IPS-20b (cell line): ENCODE measurements around the gene ZNF793.

Experiments
- H3K27ac ChIP-seq: one replicate; pipeline ENCODE4 v1.5.1; 2013; ENCODE audit warnings: low read length
- H3K27me3 ChIP-seq: 2 replicates; pipeline ENCODE4 v1.6.1; 2013; ENCODE audit warnings: mild to moderate bottlenecking, low read length, inconsistent platforms; ENCODE audit not compliant: insufficient read depth
- H3K36me3 ChIP-seq: 2 replicates; pipeline ENCODE4 v1.6.1; 2013; ENCODE audit warnings: low read depth, mild to moderate bottlenecking, inconsistent platforms, low read length, moderate library complexity; ENCODE audit not compliant: insufficient read depth
- H3K4me1 ChIP-seq: 2 replicates; pipeline ENCODE4 v1.6.1; 2013; ENCODE audit warnings: mild to moderate bottlenecking, control low read depth, inconsistent platforms, low read length, moderate library complexity; ENCODE audit not compliant: insufficient read depth
- H3K4me3 ChIP-seq: 2 replicates; pipeline ENCODE4 v1.5.1; 2013; ENCODE audit warnings: mild to moderate bottlenecking, low read length, inconsistent platforms
- H3K9ac ChIP-seq: 2 replicates; pipeline ENCODE4 v1.6.1; 2013; ENCODE audit warnings: low read depth, mild to moderate bottlenecking, inconsistent platforms, low read length, moderate library complexity
- H3K9me3 ChIP-seq: 2 replicates; pipeline ENCODE4 v1.6.1; 2013; ENCODE audit warnings: mild to moderate bottlenecking, low read depth, low read length, inconsistent platforms; ENCODE audit not compliant: insufficient read depth

Gene ZNF793

GRCh38 chr19:37506387-37507166 lies at the start of gene ZNF793:
TSS of gene ZNF793 (plus strand) at chr19:37506939. CDS start at chr19:37523440, 16,501 bp downstream.
- peak within 1 kb of the TSS; percentile 94 for H3K4me3 ChIP-seq
- peak within 1 kb of the TSS; percentile 99 for H3K9ac ChIP-seq

GRCh38 chr19:37466277-37466797 lies 40.4 kb upstream of the ZNF793 start:
- no peaks in the 10 kb centered on the region for H3K27me3 ChIP-seq
- peak overlapping the region; percentile 83; the same call in 1 of the 2 replicates for H3K9ac ChIP-seq
- H3K4me1 ChIP-seq, result no peaks in the 10 kb centered on the region
- H3K4me3 ChIP-seq, result peak overlapping the region; percentile 99
- peaks cover 32% of the 10 kb centered on the region for H3K36me3 ChIP-seq
- H3K27ac ChIP-seq, result no peak overlapping the region
- H3K9me3 ChIP-seq, result peaks cover 3% of the 10 kb centered on the region

More at GRCh38 chr19:37506387-37507166, at the start of gene ZNF793:
- Histone ChIP-seq H3K27ac (peak within 1 kb of the TSS; percentile 100), H3K36me3 (peaks cover 15% of the 10 kb centered on the region; the same call in 1 of the 2 replicates), H3K27me3 (no peaks in the 10 kb centered on the region), H3K9me3 (peaks cover 4% of the 10 kb centered on the region), H3K4me1 (peaks cover 10% of the 10 kb centered on the region; the same call in 1 of the 2 replicates)

GRCh38 chr19:37466798-37467607 lies 39.7 kb upstream of the ZNF793 start, which contains the start of gene ZNF569:
TSS of gene ZNF569 (minus strand) at chr19:37467444. CDS start at chr19:37444921, 22,523 bp downstream.
- Histone ChIP-seq H3K27me3 (no peaks in the 10 kb centered on the region), H3K36me3 (peaks cover 25% of the 10 kb centered on the region), H3K4me3 (peak within 1 kb of the TSS; percentile 99), H3K9ac (peak within 1 kb of the TSS; percentile 83; the same call in 1 of the 2 replicates), H3K27ac (no peak within 1 kb of the TSS), H3K4me1 (no peaks in the 10 kb centered on the region), H3K9me3 (peaks cover 3% of the 10 kb centered on the region; the same call in 1 of the 2 replicates)

GRCh38 chr19:37467608-37468090 lies 39.1 kb upstream of the ZNF793 start:
- H3K9ac ChIP-seq, result peak overlapping the region; percentile 83; the same call in 1 of the 2 replicates
- H3K4me1 ChIP-seq, result no peaks in the 10 kb centered on the region
- no peaks in the 10 kb centered on the region for H3K27me3 ChIP-seq
- H3K4me3 ChIP-seq, result peak overlapping the region; percentile 99
- H3K27ac ChIP-seq, result no peak overlapping the region
- H3K36me3 ChIP-seq, result peaks cover 19% of the 10 kb centered on the region; the same call in 1 of the 2 replicates
- H3K9me3 ChIP-seq, result peaks cover under 1% of the 10 kb centered on the region; the same call in 1 of the 2 replicates

- Histone ChIP-seq H3K9ac (peak within 1 kb of the TSS; percentile 79; the same call in 1 of the 2 replicates), H3K36me3 (peaks cover 10% of the 10 kb centered on the region; the same call in 1 of the 2 replicates), H3K4me3 (peak within 1 kb of the TSS; percentile 87), H3K9me3 (peaks cover 12% of the 10 kb centered on the region), H3K4me1 (no peaks in the 10 kb centered on the region), H3K27me3 (no peaks in the 10 kb centered on the region), H3K27ac (no peak within 1 kb of the TSS)
Measured at GRCh38 chr19:37468961-37469777, 37.6 kb upstream of the ZNF793 start, which contains the start of gene ZNF570. TSS of gene ZNF570 (plus strand) at chr19:37469356. CDS start at chr19:37470355, 999 bp downstream.

GRCh38 chr19:37470216-37470615 lies 36.5 kb upstream of the ZNF793 start:
- Histone ChIP-seq H3K9me3 (peaks cover 14% of the 10 kb centered on the region), H3K27me3 (no peaks in the 10 kb centered on the region), H3K9ac (peak overlapping the region; percentile 79; the same call in 1 of the 2 replicates), H3K36me3 (no peaks in the 10 kb centered on the region), H3K4me3 (peak overlapping the region; percentile 87), H3K27ac (no peak overlapping the region), H3K4me1 (no peaks in the 10 kb centered on the region)

GRCh38 chr19:37472165-37472564 lies 34.6 kb upstream of the ZNF793 start:
- Histone ChIP-seq H3K36me3 (peaks cover 17% of the 10 kb centered on the region), H3K4me3 (no peak overlapping the region), H3K9me3 (peaks cover 31% of the 10 kb centered on the region), H3K4me1 (no peaks in the 10 kb centered on the region), H3K27ac (no peak overlapping the region), H3K27me3 (no peaks in the 10 kb centered on the region), H3K9ac (no peak overlapping the region)

GRCh38 chr19:37484406-37485168 lies 22.2 kb upstream of the ZNF793 start:
- H3K9ac ChIP-seq, result no peak overlapping the region
- no peaks in the 10 kb centered on the region for H3K27me3 ChIP-seq
- peaks cover 42% of the 10 kb centered on the region for H3K36me3 ChIP-seq
- H3K4me3 ChIP-seq, result no peak overlapping the region
- no peak overlapping the region for H3K27ac ChIP-seq
- H3K4me1 ChIP-seq, result no peaks in the 10 kb centered on the region
- peaks cover 85% of the 10 kb centered on the region for H3K9me3 ChIP-seq

- Histone ChIP-seq H3K27ac (no peak overlapping the region), H3K9ac (no peak overlapping the region), H3K4me3 (no peak overlapping the region; the same call in 1 of the 2 replicates), H3K4me1 (no peaks in the 10 kb centered on the region), H3K9me3 (peaks cover 79% of the 10 kb centered on the region), H3K36me3 (no peaks in the 10 kb centered on the region), H3K27me3 (no peaks in the 10 kb centered on the region)
Measured at GRCh38 chr19:37492213-37492612, 14.5 kb upstream of the ZNF793 start.

GRCh38 chr19:37505958-37506386 lies 767 bp upstream of the ZNF793 start:
- H3K27me3 ChIP-seq, result no peaks in the 10 kb centered on the region
- peaks cover 4% of the 10 kb centered on the region for H3K9me3 ChIP-seq
- H3K27ac ChIP-seq, result peak overlapping the region; percentile 100
- H3K9ac ChIP-seq, result peak overlapping the region; percentile 99
- H3K4me1 ChIP-seq, result peaks cover 10% of the 10 kb centered on the region; the same call in 1 of the 2 replicates
- peaks cover 9% of the 10 kb centered on the region; the same call in 1 of the 2 replicates for H3K36me3 ChIP-seq
- peak overlapping the region; percentile 94 for H3K4me3 ChIP-seq
